Colon (tissue), 2 donors: ENCODE data around the gene CSF1.

Source experiments
- FAIRE-seq: peaks from 2 replicates; lab custom pipeline; 2012; peaks lifted over from hg19 to GRCh38; lab: Jason Lieb, UNC
- donor health status: control.
- donor health status: control.

CSF1 gene

DNA sequence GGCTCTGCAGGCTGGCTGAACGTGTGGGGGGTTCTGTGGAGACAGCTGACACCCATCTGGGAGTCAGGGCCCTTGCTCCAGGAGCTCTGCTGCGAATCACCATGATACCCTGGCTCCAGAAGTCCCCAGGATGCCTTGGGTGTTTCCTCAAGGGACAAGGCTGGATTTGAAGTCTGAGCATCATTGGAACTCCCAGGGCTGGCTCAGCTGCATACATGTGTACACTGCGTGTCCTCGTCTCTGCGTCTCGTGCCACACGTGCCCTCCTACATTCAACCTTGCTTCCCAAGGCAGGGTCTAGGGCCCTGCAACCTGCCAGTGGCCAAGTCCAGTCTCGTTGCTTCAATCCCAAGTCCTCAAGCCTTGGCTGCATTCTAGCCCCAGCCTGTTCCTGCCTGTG is 11.7 kb downstream of the CSF1 start:
- FAIRE-seq = no peak

DNA sequence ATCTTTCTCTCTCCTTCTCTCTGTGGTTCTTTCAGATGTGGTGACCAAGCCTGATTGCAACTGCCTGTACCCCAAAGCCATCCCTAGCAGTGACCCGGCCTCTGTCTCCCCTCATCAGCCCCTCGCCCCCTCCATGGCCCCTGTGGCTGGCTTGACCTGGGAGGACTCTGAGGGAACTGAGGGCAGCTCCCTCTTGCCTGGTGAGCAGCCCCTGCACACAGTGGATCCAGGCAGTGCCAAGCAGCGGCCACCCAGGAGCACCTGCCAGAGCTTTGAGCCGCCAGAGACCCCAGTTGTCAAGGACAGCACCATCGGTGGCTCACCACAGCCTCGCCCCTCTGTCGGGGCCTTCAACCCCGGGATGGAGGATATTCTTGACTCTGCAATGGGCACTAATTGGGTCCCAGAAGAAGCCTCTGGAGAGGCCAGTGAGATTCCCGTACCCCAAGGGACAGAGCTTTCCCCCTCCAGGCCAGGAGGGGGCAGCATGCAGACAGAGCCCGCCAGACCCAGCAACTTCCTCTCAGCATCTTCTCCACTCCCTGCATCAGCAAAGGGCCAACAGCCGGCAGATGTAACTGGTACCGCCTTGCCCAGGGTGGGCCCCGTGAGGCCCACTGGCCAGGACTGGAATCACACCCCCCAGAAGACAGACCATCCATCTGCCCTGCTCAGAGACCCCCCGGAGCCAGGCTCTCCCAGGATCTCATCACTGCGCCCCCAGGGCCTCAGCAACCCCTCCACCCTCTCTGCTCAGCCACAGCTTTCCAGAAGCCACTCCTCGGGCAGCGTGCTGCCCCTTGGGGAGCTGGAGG is 12.7 kb downstream of the CSF1 start:
- FAIRE-seq = no peak

GRCh38 chr1:109923946-109924275 is 13.3 kb downstream of the CSF1 start:
- no peak for FAIRE-seq

DNA sequence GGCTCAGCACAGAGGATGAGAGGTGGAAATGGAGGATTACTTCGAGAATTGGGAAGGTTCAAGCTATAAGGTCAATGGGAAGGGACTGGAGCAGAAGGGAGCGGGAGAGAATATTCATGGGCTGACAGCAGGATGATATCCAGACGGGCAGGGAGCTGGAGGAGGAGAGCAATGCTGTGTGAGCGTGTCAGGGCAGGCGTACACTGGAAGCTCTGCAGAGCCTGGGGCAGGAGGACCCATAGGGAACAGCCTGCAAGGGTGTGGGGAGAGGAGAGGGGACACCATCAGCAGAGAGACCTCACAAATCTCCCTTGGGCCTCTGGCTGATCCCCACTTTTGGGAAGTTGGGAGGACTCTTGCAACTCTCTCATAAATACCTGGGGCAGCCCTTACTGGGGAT is 13.7 kb downstream of the CSF1 start:
- FAIRE-seq = no peak

GRCh38 chr1:109925159-109925990 is 14.7 kb downstream of the CSF1 start:
- FAIRE-seq = no peak

DNA sequence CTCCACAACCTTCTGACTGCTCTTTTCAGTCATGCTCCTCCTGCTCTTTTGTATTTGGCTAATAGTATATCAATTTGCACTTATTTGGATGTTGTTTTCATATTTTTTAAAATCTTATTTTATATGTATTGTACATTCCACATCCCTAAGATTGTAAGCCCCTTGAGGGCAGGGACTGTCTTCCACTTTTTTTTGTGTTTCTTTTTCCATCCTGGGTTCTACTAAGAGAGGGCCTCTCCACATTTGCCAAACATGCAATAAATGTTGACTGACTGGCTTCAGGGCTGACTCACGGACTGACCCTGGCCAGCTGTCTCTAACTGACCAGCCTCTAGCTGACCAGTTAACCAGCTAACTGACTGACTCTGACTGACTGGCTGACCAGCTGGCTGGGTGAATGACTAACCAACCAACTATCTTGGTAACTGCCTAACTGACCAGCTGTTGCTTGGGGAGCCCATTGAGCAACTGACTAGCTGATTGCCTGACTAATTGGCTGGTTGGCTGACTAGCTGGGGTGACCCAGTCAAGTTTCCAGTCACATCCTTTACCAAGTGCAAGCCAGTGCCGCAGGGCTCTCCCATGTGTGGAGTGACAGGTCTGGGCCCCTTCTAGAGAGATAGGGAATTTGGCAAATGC is 16.1 kb downstream of the CSF1 start:
- FAIRE-seq = no peak

- FAIRE-seq = no peak
Observed at GRCh38 chr1:109927356-109927755, 16.7 kb downstream of the CSF1 start.

DNA sequence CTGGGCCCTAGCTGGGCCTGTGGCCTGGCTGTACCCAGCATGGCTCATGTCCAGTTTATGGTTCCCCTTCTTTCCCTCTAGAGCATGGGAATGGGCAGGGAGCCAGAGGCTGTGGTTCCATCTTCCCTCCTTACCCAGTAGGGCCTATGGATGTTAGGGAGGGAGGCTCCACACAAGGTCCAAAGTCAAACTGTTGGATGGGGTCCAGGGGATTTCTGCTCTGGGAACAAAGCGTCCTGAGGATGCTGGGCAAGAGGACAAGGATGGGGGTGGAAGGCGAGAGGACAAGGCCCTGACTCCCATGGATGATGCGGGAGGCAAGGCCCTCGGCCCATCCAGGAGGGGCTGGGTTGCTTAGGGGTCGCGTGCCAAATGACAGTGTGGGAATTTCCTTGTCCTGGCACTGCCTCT is 17.3 kb downstream of the CSF1 start:
- FAIRE-seq = no peak

GRCh38 chr1:109928591-109929111 is 18.0 kb downstream of the CSF1 start:
- no peak for FAIRE-seq

DNA sequence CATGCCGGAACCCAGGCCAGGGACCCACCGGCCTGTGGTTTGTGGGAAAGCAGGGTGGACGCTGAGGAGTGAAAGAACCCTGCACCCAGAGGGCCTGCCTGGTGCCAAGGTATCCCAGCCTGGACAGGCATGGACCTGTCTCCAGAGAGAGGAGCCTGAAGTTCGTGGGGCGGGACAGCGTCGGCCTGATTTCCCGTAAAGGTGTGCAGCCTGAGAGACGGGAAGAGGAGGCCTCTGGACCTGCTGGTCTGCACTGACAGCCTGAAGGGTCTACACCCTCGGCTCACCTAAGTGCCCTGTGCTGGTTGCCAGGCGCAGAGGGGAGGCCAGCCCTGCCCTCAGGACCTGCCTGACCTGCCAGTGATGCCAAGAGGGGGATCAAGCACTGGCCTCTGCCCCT is 18.5 kb downstream of the CSF1 start:
- FAIRE-seq = no peak

DNA sequence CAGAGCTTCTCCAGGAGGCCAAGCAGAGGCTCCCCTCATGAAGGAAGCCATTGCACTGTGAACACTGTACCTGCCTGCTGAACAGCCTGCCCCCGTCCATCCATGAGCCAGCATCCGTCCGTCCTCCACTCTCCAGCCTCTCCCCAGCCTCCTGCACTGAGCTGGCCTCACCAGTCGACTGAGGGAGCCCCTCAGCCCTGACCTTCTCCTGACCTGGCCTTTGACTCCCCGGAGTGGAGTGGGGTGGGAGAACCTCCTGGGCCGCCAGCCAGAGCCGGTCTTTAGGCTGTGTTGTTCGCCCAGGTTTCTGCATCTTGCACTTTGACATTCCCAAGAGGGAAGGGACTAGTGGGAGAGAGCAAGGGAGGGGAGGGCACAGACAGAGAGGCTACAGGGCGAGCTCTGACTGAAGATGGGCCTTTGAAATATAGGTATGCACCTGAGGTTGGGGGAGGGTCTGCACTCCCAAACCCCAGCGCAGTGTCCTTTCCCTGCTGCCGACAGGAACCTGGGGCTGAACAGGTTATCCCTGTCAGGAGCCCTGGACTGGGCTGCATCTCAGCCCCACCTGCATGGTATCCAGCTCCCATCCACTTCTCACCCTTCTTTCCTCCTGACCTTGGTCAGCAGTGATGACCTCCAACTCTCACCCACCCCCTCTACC is 19.1 kb downstream of the CSF1 start:
- no peak for FAIRE-seq

- FAIRE-seq = no peak
Observed at GRCh38 chr1:109930252-109930993, 19.8 kb downstream of the CSF1 start.

DNA sequence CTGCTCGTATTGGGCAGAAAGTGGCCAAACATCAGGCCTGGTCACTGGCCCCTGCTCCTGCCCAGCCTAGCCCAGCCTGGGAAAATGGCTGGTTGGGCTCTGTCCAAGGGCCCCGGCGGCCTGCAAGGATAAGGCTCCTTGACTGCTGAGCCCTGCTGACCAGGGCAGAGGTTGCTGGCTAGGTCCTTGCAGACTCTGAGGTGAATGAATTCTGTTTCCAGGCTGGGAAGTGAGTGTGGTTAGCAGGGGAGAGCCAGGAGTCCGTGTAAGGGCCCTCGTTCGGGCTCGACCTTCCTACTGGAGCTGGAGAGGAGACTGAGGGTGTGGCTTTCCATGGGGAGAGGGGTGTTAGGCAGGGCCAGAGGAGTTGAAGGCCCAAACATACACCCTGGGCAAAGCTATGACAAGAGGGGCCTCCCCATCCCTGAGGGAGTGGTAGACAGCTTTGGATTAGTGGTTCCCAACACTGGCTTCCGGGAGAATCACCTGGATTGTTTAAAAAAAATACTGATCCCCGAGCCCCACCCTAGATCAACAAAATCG is 20.6 kb downstream of the CSF1 start:
- no peak for FAIRE-seq

- no peak for FAIRE-seq
Observed at GRCh38 chr1:109931911-109932636, 21.4 kb downstream of the CSF1 start.

DNA sequence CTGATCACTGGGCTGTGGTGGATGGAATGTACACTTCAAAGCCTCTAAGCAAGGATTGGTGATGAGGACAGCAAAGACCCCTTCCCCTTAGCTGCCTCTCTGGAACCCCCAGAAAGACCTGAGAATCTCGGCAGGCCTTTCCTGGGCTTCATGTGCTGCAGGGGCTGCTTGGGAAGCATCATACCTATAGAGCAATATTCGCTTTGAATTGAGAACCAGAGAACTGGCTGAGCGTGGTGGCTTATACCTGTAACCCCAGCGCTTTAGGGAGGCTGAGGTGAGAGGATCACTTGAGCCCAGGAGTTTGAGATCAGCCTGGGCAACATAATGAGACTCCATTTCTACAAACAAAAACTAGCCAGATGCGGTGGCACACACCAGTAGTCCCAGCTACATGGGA is 22.0 kb downstream of the CSF1 start:
- no peak for FAIRE-seq

- FAIRE-seq = no peak
Observed at GRCh38 chr1:109933856-109934711, 23.4 kb downstream of the CSF1 start.

- no peak for FAIRE-seq
Observed at GRCh38 chr1:109935451-109935900, 24.8 kb downstream of the CSF1 start.

DNA sequence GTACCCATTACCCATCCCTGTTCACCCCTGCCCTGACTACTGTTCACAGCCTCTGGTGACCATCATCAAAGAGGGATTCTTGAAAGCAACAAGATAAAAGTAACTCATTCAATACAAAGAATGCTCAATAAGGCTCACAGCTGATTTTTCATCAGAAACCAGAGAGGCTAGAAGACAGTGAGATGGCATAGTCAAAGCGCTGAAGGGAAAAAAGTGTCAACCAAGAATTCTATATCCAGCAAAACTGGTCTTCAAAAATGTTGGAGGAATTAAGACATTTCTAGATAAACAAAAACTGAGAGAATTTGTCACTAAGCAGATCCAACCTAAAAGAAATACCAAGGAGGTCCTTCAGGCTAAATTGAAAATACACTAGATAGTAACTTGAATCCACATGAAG is 27.1 kb downstream of the CSF1 start:
- FAIRE-seq = no peak

DNA sequence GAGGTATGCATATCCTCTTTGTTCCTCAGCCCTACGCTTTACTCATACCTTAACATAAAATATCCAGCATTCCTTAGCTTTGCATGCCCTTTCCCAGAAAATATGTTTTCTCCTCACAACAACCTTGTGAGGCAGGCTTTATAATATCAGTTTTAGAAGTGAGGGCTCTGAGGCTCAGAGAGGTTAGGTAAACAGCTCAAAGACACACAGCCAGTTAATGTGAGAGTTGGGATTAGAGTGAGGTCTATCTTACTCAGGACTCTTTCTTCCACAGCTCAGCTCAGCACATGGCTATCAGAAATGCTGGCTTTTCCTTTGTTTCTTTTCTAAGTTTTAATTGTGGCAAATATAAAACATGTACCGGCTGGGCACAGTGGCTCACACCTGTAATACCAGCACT is 27.9 kb downstream of the CSF1 start:
- no peak for FAIRE-seq

GRCh38 chr1:109942434-109942833 is 31.8 kb downstream of the CSF1 start:
- FAIRE-seq = no peak
